GM23338 (cell line): ENCODE data around the gene CCPG1. TPM values are rescaled to one million over a fixed set of nuclear protein-coding genes. Genes with fewer than 3 reads are reported as not detected.

Experiments used
- ATAC-seq: fragments of 200-7000 bp; cut with Tn5 transposase; 3 replicates; pipeline ENCODE4 v1.9.1; 2020
- DNase-seq: peaks from one replicate; pipeline ENCODE4 v3.0.0-alpha.2; 2015; ENCODE audit warnings: low spot score
- H2AFZ ChIP-seq: fragments of 200-600 bp; sonication (generic); 2 replicates; pipeline ENCODE4 v1.8.0; 2016; ENCODE audit warnings: antibody characterized with exemption, mild to moderate bottlenecking, moderate library complexity
- H3F3A ChIP-seq: fragments of 200-600 bp; sonication (generic); replicated peaks from 2 replicates; pipeline ENCODE4 v1.8.0; 2017; ENCODE audit warnings: antibody characterized with exemption, mixed run types, low read depth
- H3K27ac ChIP-seq: fragments of 200-600 bp; sonication (generic); 2 replicates; pipeline ENCODE4 v1.6.1; 2016; ENCODE audit warnings: low read depth
- H3K27me3 ChIP-seq: fragments of 200-600 bp; sonication (generic); 2 replicates; pipeline ENCODE4 v1.8.0; 2016; ENCODE audit warnings: mild to moderate bottlenecking, mixed run types, moderate library complexity; ENCODE audit not compliant: insufficient read depth
- H3K36me3 ChIP-seq: fragments of 200-600 bp; sonication (generic); 2 replicates; pipeline ENCODE4 v1.8.0; 2016; ENCODE audit warnings: mild to moderate bottlenecking; ENCODE audit not compliant: insufficient read depth
- H3K4me1 ChIP-seq: fragments of 200-600 bp; sonication (generic); 2 replicates; pipeline ENCODE4 v1.8.0; 2016; ENCODE audit warnings: mild to moderate bottlenecking, moderate library complexity; ENCODE audit not compliant: insufficient read depth
- H3K4me2 ChIP-seq: fragments of 200-600 bp; sonication (generic); 2 replicates; pipeline ENCODE4 v1.7.1; 2017; ENCODE audit warnings: mixed run types
- H3K4me3 ChIP-seq: fragments of 200-600 bp; sonication (generic); 2 replicates; pipeline ENCODE4 v1.6.1; 2016; ENCODE audit warnings: mixed run types
- H3K79me2 ChIP-seq: fragments of 200-600 bp; sonication (generic); replicated peaks from 2 replicates; pipeline ENCODE4 v1.8.0; 2017; ENCODE audit warnings: mild to moderate bottlenecking; ENCODE audit not compliant: insufficient read depth
- H3K9me2 ChIP-seq: fragments of 200-600 bp; sonication (generic); 2 replicates; pipeline ENCODE4 v1.8.0; 2017; ENCODE audit not compliant: insufficient read depth
- H4K20me1 ChIP-seq: fragments of 200-600 bp; sonication (generic); replicated peaks from 2 replicates; pipeline ENCODE4 v1.8.0; 2017; ENCODE audit warnings: mild to moderate bottlenecking; ENCODE audit not compliant: insufficient read depth
- H3K27ac Mint-ChIP-seq: 2 replicates; pipeline ENCODE4 v1.8.0; 2020; ENCODE audit warnings: inconsistent platforms, mild to moderate bottlenecking, moderate library complexity, mixed read lengths
- H3K27me3 Mint-ChIP-seq: 3 replicates; pipeline ENCODE4 v1.8.0; 2022; ENCODE audit warnings: low read depth, mild to moderate bottlenecking, moderate library complexity, mixed read lengths, inconsistent platforms; ENCODE audit not compliant: insufficient read depth, poor library complexity
- H3K36me3 Mint-ChIP-seq: 3 replicates; pipeline ENCODE4 v1.8.0; 2021; ENCODE audit warnings: low read depth, mild to moderate bottlenecking, inconsistent platforms, moderate library complexity, mixed read lengths
- H3K4me1 Mint-ChIP-seq: 3 replicates; pipeline ENCODE4 v1.8.0; 2020; ENCODE audit warnings: mild to moderate bottlenecking, inconsistent platforms, mixed read lengths
- H3K4me3 Mint-ChIP-seq: 3 replicates; pipeline ENCODE4 v1.8.0; 2021; ENCODE audit warnings: moderate library complexity, mild to moderate bottlenecking, inconsistent platforms, mixed read lengths
- H3K9me3 Mint-ChIP-seq: 3 replicates; pipeline ENCODE4 v1.8.0; 2020; ENCODE audit warnings: moderate library complexity, mild to moderate bottlenecking, inconsistent platforms, mixed read lengths
- CREB1 ChIP-seq: fragments of 250-450 bp; sonication (Bioruptor Pico); IDR thresholded peaks from 2 replicates; pipeline ENCODE4 v1.5.0; 2020; ENCODE audit warnings: low read depth, mild to moderate bottlenecking, moderate library complexity
- EZH2 ChIP-seq: fragments of 200-600 bp; sonication (generic); IDR thresholded peaks from one replicate; pipeline ENCODE4 v1.8.0; 2017; ENCODE audit warnings: antibody characterized with exemption, mild to moderate bottlenecking, low read depth; ENCODE audit not compliant: unreplicated experiment
- EZH2phosphoT487 ChIP-seq: fragments of 200-600 bp; sonication (generic); IDR thresholded peaks from one replicate; pipeline ENCODE4 v1.8.1; 2018; ENCODE audit warnings: antibody characterized with exemption; ENCODE audit not compliant: unreplicated experiment
- JUNB ChIP-seq: IDR thresholded peaks from one replicate; pipeline ENCODE4 v1.6.1; 2016; ENCODE audit warnings: antibody characterized with exemption; ENCODE audit not compliant: unreplicated experiment
- NANOG ChIP-seq: IDR thresholded peaks from 2 replicates; pipeline ENCODE4 v1.6.1; 2016; ENCODE audit warnings: antibody characterized with exemption, borderline replicate concordance
- POLR2AphosphoS5 ChIP-seq: IDR thresholded peaks from 2 replicates; pipeline ENCODE4 v1.6.1; 2016; ENCODE audit warnings: antibody characterized with exemption, low read depth
- STAT1 ChIP-seq: IDR thresholded peaks from one replicate; pipeline ENCODE4 v1.6.1; 2016; ENCODE audit warnings: antibody characterized with exemption; ENCODE audit not compliant: unreplicated experiment
- ZNF114 ChIP-seq: fragments of 250-450 bp; sonication (Bioruptor Pico); IDR thresholded peaks from 2 replicates; pipeline ENCODE4 v1.5.0; 2020; ENCODE audit warnings: mild to moderate bottlenecking, moderate library complexity
- ZNF331 ChIP-seq: fragments of 250-450 bp; sonication (Bioruptor Pico); IDR thresholded peaks from 2 replicates; pipeline ENCODE4 v1.5.0; 2020; ENCODE audit warnings: low read depth, mild to moderate bottlenecking, moderate library complexity
- polyA plus RNA-seq: library from polyadenylated mRNA; unstranded; fragments of >200 nt; fragmentation: Nextera tagmentation; extraction: Ambion mirVana; gene quantifications from 2 replicates; pipeline ENCODE4 v1.2.1, GENCODE V29; 2016
- total RNA-seq: library from RNA; depleted of rRNA; stranded (reverse); fragments of >200 nt; shearing (Covaris generic); gene quantifications from 2 replicates; pipeline ENCODE4 v1.2.3, GENCODE V29; 2014
- TF ChIP-seq, protein P1 (sequence below): IDR thresholded peaks from one replicate; pipeline ENCODE4 v1.6.1; 2018; ENCODE audit warnings: antibody characterized with exemption; ENCODE audit not compliant: unreplicated experiment
- TF ChIP-seq, protein P2 (sequence below), 2 experiments: fragments of 200-600 bp in 1 of 2; sonication (generic) in 1 of 2; conservative IDR thresholded peaks; 2 replicates each; pipeline versions ENCODE4 v1.5.1 to v1.6.1; 2016 to 2017; ENCODE audit warnings: antibody characterized with exemption in 2 of 2, low read depth in 2 of 2, mild to moderate bottlenecking in 2 of 2, moderate library complexity in 1 of 2
- TF ChIP-seq, protein P3 (sequence below): IDR thresholded peaks from 2 replicates; pipeline ENCODE4 v1.6.1; 2016; ENCODE audit warnings: antibody characterized with exemption
- TF ChIP-seq, protein P4 (sequence below): fragments of 250-450 bp; sonication (Bioruptor Pico); IDR thresholded peaks from 2 replicates; pipeline ENCODE4 v1.5.0; 2020; ENCODE audit warnings: mild to moderate bottlenecking, moderate library complexity

CCPG1 gene
- total and polyA plus RNA-seq, 2 experiments from 2014 or later = 7.7 to 11.1 TPM

DNA sequence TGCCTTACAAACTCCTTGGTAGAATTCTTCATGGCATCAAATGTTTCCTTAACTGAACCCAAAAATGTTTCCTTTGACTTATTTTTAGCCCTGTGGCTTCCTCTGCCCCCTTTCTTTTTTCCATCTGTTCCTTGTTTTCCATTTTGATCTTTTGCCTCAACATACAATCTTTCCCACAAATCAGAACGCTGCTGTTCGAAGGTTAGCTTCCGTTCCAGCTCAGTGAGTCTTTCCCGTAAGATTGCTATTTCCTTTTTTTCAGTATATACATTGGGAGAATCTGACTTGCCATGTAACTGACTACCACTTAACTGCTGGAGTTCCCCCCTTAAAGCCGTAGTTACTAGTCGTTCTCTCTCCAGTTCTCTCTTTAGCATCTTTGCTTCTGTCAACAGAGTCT is 47.9 kb downstream of the CCPG1 start:
- Histone ChIP-seq H3K27ac (no peak overlapping the region; the same call in 1 of the 2 replicates), H3K27me3 (no peaks in the 10 kb centered on the region), H3K4me2 (no peak overlapping the region), H3K9me2 (no peaks in the 10 kb centered on the region), H3F3A (no peaks in the 10 kb centered on the region), H3K4me1 (no peaks in the 10 kb centered on the region; the same call in 1 of the 2 replicates), H3K36me3 (no peaks in the 10 kb centered on the region), H3K4me3 (no peak overlapping the region), H2AFZ (no peak overlapping the region), H4K20me1 (no peaks in the 10 kb centered on the region), H3K79me2 (no peaks in the 10 kb centered on the region)
- ATAC-seq = no peak
- Mint-ChIP-seq H3K27me3 (no peaks in the 10 kb centered on the region), H3K27ac (peak overlapping the region; percentile 6), H3K9me3 (no peaks in the 10 kb centered on the region; the same call in 2 of the 3 replicates), H3K36me3 (no peaks in the 10 kb centered on the region), H3K4me3 (no peak overlapping the region), H3K4me1 (peaks cover 13% of the 10 kb centered on the region; the same call in 2 of the 3 replicates)
- TF ChIP-seq, protein P1, sequence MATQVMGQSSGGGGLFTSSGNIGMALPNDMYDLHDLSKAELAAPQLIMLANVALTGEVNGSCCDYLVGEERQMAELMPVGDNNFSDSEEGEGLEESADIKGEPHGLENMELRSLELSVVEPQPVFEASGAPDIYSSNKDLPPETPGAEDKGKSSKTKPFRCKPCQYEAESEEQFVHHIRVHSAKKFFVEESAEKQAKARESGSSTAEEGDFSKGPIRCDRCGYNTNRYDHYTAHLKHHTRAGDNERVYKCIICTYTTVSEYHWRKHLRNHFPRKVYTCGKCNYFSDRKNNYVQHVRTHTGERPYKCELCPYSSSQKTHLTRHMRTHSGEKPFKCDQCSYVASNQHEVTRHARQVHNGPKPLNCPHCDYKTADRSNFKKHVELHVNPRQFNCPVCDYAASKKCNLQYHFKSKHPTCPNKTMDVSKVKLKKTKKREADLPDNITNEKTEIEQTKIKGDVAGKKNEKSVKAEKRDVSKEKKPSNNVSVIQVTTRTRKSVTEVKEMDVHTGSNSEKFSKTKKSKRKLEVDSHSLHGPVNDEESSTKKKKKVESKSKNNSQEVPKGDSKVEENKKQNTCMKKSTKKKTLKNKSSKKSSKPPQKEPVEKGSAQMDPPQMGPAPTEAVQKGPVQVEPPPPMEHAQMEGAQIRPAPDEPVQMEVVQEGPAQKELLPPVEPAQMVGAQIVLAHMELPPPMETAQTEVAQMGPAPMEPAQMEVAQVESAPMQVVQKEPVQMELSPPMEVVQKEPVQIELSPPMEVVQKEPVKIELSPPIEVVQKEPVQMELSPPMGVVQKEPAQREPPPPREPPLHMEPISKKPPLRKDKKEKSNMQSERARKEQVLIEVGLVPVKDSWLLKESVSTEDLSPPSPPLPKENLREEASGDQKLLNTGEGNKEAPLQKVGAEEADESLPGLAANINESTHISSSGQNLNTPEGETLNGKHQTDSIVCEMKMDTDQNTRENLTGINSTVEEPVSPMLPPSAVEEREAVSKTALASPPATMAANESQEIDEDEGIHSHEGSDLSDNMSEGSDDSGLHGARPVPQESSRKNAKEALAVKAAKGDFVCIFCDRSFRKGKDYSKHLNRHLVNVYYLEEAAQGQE = no peak
- TF ChIP-seq, protein P2, sequence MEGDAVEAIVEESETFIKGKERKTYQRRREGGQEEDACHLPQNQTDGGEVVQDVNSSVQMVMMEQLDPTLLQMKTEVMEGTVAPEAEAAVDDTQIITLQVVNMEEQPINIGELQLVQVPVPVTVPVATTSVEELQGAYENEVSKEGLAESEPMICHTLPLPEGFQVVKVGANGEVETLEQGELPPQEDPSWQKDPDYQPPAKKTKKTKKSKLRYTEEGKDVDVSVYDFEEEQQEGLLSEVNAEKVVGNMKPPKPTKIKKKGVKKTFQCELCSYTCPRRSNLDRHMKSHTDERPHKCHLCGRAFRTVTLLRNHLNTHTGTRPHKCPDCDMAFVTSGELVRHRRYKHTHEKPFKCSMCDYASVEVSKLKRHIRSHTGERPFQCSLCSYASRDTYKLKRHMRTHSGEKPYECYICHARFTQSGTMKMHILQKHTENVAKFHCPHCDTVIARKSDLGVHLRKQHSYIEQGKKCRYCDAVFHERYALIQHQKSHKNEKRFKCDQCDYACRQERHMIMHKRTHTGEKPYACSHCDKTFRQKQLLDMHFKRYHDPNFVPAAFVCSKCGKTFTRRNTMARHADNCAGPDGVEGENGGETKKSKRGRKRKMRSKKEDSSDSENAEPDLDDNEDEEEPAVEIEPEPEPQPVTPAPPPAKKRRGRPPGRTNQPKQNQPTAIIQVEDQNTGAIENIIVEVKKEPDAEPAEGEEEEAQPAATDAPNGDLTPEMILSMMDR (conservative IDR thresholded peaks at IDR 0.05; ENCODE audit: low read depth in 2 of 2) = no peak
- TF ChIP-seq, protein P3, sequence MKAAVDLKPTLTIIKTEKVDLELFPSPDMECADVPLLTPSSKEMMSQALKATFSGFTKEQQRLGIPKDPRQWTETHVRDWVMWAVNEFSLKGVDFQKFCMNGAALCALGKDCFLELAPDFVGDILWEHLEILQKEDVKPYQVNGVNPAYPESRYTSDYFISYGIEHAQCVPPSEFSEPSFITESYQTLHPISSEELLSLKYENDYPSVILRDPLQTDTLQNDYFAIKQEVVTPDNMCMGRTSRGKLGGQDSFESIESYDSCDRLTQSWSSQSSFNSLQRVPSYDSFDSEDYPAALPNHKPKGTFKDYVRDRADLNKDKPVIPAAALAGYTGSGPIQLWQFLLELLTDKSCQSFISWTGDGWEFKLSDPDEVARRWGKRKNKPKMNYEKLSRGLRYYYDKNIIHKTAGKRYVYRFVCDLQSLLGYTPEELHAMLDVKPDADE = no peak
- TF ChIP-seq JUNB (no peak), STAT1 (no peak), NANOG (no peak), CREB1 (no peak), EZH2phosphoT487 (no peak), ZNF331 (CRISPR knock-in tag) (no peak), ZNF114 (CRISPR knock-in tag) (no peak), POLR2AphosphoS5 (no peak), EZH2 (no peak)
- TF ChIP-seq, protein P4, sequence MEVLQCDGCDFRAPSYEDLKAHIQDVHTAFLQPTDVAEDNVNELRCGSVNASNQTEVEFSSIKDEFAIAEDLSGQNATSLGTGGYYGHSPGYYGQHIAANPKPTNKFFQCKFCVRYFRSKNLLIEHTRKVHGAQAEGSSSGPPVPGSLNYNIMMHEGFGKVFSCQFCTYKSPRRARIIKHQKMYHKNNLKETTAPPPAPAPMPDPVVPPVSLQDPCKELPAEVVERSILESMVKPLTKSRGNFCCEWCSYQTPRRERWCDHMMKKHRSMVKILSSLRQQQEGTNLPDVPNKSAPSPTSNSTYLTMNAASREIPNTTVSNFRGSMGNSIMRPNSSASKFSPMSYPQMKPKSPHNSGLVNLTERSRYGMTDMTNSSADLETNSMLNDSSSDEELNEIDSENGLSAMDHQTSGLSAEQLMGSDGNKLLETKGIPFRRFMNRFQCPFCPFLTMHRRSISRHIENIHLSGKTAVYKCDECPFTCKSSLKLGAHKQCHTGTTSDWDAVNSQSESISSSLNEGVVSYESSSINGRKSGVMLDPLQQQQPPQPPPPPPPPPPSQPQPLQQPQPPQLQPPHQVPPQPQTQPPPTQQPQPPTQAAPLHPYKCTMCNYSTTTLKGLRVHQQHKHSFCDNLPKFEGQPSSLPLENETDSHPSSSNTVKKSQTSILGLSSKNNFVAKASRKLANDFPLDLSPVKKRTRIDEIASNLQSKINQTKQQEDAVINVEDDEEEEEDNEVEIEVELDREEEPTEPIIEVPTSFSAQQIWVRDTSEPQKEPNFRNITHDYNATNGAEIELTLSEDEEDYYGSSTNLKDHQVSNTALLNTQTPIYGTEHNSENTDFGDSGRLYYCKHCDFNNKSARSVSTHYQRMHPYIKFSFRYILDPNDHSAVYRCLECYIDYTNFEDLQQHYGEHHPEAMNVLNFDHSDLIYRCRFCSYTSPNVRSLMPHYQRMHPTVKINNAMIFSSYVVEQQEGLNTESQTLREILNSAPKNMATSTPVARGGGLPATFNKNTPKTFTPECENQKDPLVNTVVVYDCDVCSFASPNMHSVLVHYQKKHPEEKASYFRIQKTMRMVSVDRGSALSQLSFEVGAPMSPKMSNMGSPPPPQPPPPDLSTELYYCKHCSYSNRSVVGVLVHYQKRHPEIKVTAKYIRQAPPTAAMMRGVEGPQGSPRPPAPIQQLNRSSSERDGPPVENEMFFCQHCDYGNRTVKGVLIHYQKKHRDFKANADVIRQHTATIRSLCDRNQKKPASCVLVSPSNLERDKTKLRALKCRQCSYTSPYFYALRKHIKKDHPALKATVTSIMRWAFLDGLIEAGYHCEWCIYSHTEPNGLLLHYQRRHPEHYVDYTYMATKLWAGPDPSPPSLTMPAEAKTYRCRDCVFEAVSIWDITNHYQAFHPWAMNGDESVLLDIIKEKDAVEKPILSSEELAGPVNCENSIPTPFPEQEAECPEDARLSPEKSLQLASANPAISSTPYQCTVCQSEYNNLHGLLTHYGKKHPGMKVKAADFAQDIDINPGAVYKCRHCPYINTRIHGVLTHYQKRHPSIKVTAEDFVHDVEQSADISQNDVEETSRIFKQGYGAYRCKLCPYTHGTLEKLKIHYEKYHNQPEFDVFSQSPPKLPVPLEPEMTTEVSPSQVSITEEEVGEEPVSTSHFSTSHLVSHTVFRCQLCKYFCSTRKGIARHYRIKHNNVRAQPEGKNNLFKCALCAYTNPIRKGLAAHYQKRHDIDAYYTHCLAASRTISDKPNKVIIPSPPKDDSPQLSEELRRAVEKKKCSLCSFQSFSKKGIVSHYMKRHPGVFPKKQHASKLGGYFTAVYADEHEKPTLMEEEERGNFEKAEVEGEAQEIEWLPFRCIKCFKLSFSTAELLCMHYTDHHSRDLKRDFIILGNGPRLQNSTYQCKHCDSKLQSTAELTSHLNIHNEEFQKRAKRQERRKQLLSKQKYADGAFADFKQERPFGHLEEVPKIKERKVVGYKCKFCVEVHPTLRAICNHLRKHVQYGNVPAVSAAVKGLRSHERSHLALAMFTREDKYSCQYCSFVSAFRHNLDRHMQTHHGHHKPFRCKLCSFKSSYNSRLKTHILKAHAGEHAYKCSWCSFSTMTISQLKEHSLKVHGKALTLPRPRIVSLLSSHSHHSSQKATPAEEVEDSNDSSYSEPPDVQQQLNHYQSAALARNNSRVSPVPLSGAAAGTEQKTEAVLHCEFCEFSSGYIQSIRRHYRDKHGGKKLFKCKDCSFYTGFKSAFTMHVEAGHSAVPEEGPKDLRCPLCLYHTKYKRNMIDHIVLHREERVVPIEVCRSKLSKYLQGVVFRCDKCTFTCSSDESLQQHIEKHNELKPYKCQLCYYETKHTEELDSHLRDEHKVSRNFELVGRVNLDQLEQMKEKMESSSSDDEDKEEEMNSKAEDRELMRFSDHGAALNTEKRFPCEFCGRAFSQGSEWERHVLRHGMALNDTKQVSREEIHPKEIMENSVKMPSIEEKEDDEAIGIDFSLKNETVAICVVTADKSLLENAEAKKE (CRISPR knock-in tag) = no peak
- no peak for DNase-seq
